ENCODE data around the gene UBLCP1.

DNA sequence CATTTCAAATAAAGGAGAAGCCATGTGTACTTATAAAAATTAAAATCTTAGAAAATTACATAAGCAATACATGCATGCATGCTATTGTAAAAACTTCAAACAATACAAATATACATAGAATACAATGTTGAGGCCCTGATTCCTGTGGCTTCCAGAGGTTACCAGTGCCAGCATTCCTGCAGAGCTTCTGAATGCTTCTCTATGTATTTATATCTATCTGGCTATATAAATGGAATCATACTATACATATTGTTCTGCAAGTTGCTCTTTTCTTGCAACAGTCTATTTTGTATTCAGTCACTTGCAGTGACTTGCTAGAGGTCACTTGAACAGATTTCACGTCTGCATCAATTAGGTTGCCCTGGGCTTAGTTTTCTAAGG lies 70.4 kb downstream of the UBLCP1 start:
- TF ChIP-seq, protein P1, sequence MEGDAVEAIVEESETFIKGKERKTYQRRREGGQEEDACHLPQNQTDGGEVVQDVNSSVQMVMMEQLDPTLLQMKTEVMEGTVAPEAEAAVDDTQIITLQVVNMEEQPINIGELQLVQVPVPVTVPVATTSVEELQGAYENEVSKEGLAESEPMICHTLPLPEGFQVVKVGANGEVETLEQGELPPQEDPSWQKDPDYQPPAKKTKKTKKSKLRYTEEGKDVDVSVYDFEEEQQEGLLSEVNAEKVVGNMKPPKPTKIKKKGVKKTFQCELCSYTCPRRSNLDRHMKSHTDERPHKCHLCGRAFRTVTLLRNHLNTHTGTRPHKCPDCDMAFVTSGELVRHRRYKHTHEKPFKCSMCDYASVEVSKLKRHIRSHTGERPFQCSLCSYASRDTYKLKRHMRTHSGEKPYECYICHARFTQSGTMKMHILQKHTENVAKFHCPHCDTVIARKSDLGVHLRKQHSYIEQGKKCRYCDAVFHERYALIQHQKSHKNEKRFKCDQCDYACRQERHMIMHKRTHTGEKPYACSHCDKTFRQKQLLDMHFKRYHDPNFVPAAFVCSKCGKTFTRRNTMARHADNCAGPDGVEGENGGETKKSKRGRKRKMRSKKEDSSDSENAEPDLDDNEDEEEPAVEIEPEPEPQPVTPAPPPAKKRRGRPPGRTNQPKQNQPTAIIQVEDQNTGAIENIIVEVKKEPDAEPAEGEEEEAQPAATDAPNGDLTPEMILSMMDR (IDR thresholded peaks at IDR 0.05), result no peak
- no peak for TF ChIP-seq POLR2A (IDR thresholded peaks at IDR 0.05)
- no peak for TF ChIP-seq POLR2AphosphoS5 (IDR thresholded peaks at IDR 0.05)
